Activated T-cell treated with anti-CD3 and anti-CD28 coated beads, Interleukin-2, amount 50 U/mL, for 24 hours (primary cell): ENCODE data around the gene CCDC102A.
A peak's percentile ranks its signal among the peaks of the same experiment; 100 is the strongest.
"Not testable (repeated sequence)": the region's sequence is repeated elsewhere in the genome, so short reads cannot be mapped to it uniquely, and the experiment has no call there.

Experiments
- DNase-seq: peaks from one replicate; pipeline ENCODE4 v3.0.0-alpha.2; 2020
- H3K27ac Mint-ChIP-seq: 2 replicates; pipeline ENCODE4 v1.8.0; 2020; ENCODE audit warnings: mild to moderate bottlenecking, mixed read lengths
- H3K27me3 Mint-ChIP-seq: 2 replicates; pipeline ENCODE4 v1.8.0; 2020; ENCODE audit warnings: mixed read lengths
- H3K36me3 Mint-ChIP-seq: 2 replicates; pipeline ENCODE4 v1.8.0; 2020; ENCODE audit warnings: low read depth, mixed read lengths
- H3K4me1 Mint-ChIP-seq: 2 replicates; pipeline ENCODE4 v1.8.0; 2020; ENCODE audit warnings: low read depth, mixed read lengths
- H3K4me3 Mint-ChIP-seq: 2 replicates; pipeline ENCODE4 v1.8.0; 2020; ENCODE audit warnings: mild to moderate bottlenecking, moderate library complexity, mixed read lengths
- H3K9me3 Mint-ChIP-seq: 2 replicates; pipeline ENCODE4 v1.8.0; 2020; ENCODE audit warnings: mixed read lengths

The CCDC102A gene

DNA sequence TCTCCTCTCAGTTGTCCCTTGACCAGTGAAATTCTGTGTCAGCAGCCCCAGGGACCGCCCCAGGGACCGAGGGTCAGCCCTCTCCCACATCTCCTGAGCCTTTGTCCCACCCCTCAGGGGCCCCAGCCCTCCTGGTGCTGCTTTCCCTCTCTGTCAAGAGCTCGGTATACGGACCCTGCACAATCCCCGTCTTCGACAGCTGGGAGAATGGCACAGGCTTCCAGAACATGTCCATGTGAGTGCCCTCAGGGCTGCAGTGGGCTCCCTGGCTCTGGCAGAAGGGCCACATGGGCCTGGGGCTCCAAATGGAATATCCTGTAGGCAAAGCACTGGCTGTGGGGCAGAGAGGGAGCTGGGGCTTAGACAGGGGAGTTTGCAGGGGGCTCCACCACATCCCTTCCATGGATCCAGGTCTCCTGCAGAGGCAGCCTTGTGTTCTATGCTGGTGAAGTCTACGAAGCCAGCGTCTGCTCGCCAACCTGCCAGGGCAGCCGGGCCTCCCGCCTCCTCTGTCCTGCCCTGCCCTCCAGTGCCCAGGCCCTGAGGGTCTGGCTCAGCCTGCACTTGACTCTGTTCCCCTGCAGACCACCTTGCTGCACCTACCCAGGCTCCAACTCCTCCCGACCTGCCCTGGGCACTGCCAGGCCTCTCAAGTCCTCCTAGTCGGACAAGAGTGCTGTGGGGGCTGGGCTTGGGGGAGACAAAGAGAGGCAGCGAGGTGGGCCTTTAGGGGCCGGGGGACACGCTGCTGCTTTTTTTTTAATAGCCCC lies 34.1 kb upstream of the CCDC102A start:
- H3K27ac Mint-ChIP-seq: no peak overlapping the region
- no peak for DNase-seq
- peaks cover 6% of the 10 kb centered on the region for H3K36me3 Mint-ChIP-seq
- no peak overlapping the region for H3K4me3 Mint-ChIP-seq
- peaks cover 3% of the 10 kb centered on the region for H3K9me3 Mint-ChIP-seq
- H3K27me3 Mint-ChIP-seq: no peaks in the 10 kb centered on the region
- peaks cover 17% of the 10 kb centered on the region for H3K4me1 Mint-ChIP-seq

DNA sequence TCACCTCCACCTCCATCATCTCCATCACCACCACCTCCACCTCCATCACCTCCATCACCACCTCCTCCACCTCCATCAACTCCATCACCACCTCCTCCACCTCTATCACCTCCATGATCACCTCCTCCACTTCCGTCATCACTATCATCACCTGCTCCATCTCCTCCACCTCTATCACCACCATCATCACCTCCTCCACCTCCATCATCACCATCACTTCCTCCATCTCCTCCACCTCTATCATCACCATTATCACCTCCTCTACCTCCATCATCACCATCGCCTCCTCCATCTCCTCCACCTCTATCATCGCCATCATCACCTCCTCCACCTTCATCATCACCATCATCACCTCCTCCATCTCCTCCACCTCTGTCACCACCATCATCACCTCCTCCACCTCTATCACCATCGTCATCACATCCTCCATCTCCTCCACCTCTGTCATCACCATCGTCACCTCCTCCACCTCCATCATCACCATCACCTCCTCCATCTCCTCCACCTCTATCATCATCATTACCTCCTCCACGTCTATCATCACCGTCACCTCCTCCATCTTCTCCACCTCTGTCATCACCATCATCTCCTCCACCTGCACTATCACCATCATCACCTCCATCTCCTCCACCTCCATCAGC lies 33.1 kb upstream of the CCDC102A start:
- H3K9me3 Mint-ChIP-seq: peaks cover 3% of the 10 kb centered on the region
- no peaks in the 10 kb centered on the region for H3K27me3 Mint-ChIP-seq
- H3K36me3 Mint-ChIP-seq: peaks cover 6% of the 10 kb centered on the region
- H3K4me1 Mint-ChIP-seq: peaks cover 21% of the 10 kb centered on the region
- no peak overlapping the region for H3K27ac Mint-ChIP-seq
- DNase-seq: no peak
- no peak overlapping the region for H3K4me3 Mint-ChIP-seq

DNA sequence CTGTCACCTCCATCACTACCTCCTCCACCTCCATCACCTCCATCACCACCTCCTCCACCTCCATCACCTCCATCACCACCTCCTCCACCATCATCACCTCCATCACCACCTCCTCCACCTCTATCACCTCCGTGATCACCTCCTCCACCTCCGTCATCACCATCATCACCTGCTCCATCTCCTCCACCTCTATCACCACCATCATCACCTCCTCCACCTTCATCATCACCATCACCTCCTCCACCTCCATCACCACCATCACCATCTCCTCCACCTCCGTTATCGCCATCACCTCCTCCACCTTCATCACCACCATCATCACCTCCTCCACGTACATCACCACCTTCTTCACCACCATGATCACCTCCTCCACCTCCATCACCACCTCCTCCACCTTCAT lies 32.4 kb upstream of the CCDC102A start:
- not testable (repeated sequence) for H3K9me3 Mint-ChIP-seq, H3K4me3 Mint-ChIP-seq, DNase-seq, H3K27me3 Mint-ChIP-seq, H3K27ac Mint-ChIP-seq, H3K36me3 Mint-ChIP-seq
- H3K4me1 Mint-ChIP-seq: peaks cover 17% of the 10 kb centered on the region

DNA sequence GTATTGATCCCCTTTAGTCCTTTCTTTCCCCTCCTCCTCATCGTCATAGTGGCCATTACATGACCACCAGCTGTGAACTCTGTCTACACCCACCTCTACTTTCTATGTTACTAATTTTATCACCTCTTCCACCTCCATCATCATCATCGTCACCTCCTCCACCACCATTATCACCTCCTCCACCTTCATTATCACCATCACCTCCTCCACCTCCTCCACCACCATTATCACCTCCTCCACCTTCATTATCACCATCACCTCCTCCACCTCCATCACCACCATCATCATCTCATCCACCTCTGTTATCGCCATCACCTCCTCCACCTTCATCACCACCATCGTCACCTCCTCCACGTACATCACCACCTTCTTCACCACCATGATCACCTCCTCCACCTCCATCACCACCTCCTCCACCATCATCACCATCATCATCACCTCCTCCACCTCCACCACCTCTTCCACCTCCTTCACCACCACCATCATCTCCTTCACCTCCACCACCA lies 31.9 kb upstream of the CCDC102A start:
- H3K36me3 Mint-ChIP-seq: peaks cover 8% of the 10 kb centered on the region
- no peak overlapping the region for H3K4me3 Mint-ChIP-seq

DNA sequence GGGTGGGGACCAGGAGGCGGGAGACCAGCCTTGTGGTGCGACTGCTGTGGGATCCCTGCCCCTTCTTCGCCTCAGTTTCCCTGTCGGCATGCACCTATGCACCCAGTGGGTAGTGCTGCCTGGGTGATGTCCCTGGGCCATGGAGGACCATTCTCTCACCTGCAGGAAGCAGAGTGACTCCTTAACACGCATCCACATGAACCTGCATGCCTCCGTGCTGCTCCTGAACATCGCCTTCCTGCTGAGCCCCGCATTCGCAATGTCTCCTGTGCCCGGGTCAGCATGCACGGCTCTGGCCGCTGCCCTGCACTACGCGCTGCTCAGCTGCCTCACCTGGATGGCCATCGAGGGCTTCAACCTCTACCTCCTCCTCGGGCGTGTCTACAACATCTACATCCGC lies 31.3 kb upstream of the CCDC102A start:
- Mint-ChIP-seq H3K27me3 (no peaks in the 10 kb centered on the region), H3K36me3 (peaks cover 8% of the 10 kb centered on the region), H3K4me3 (no peak overlapping the region), H3K9me3 (peaks cover 3% of the 10 kb centered on the region), H3K4me1 (peaks cover 6% of the 10 kb centered on the region), H3K27ac (no peak overlapping the region)
- DNase-seq: no peak

More for the DNA sequence above, 31.9 kb upstream of the CCDC102A start:
- H3K4me1 Mint-ChIP-seq: peaks cover 11% of the 10 kb centered on the region
- no peaks in the 10 kb centered on the region for H3K27me3 Mint-ChIP-seq
- no peak for DNase-seq
- no peak overlapping the region for H3K27ac Mint-ChIP-seq
- peaks cover 3% of the 10 kb centered on the region for H3K9me3 Mint-ChIP-seq

DNA sequence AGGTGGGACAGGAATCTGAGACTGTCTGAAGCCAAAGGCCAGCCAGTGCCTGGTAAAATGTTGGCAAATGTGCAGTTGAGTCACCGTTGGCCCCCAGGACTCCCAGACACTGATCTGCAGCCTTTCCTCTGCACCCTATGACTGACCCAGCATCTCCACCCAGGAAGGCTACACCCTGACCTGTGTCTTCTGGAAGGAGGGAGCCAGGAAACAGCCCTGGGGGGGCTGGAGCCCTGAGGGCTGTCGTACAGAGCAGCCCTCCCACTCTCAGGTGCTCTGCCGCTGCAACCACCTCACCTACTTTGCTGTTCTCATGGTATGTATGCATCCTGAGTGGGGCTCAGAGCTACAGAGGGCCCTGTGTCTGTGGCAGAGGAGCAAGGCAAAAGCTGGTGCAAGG lies 30.1 kb upstream of the CCDC102A start:
- Mint-ChIP-seq H3K4me3 (no peak overlapping the region), H3K36me3 (peaks cover 8% of the 10 kb centered on the region), H3K9me3 (peaks cover 3% of the 10 kb centered on the region), H3K4me1 (peaks cover 5% of the 10 kb centered on the region), H3K27ac (no peak overlapping the region), H3K27me3 (no peaks in the 10 kb centered on the region)
- DNase-seq: no peak

DNA sequence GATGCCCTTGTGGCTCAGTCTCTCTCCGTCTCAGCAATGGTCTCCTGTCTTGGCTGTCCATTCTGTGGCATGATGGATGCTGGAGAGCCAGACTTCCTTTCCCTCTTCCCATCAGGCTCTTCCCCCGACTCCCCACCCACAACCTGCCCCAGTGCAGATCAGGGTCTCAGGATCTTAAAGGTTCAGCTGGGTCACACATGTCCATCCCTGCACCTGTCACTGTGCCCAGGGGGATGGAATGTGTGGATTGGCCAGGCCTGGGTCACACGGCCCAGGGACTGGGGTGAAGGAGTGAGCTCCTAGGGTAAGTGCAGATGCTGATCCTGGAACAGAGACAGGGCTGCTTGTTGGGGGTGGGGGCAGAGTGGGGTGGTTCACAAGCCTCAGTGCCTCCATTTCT lies 29.1 kb upstream of the CCDC102A start:
- Mint-ChIP-seq H3K27ac (no peak overlapping the region), H3K9me3 (peaks cover 3% of the 10 kb centered on the region), H3K27me3 (no peaks in the 10 kb centered on the region), H3K36me3 (peaks cover 8% of the 10 kb centered on the region), H3K4me1 (peaks cover 5% of the 10 kb centered on the region), H3K4me3 (no peak overlapping the region)
- no peak for DNase-seq

DNA sequence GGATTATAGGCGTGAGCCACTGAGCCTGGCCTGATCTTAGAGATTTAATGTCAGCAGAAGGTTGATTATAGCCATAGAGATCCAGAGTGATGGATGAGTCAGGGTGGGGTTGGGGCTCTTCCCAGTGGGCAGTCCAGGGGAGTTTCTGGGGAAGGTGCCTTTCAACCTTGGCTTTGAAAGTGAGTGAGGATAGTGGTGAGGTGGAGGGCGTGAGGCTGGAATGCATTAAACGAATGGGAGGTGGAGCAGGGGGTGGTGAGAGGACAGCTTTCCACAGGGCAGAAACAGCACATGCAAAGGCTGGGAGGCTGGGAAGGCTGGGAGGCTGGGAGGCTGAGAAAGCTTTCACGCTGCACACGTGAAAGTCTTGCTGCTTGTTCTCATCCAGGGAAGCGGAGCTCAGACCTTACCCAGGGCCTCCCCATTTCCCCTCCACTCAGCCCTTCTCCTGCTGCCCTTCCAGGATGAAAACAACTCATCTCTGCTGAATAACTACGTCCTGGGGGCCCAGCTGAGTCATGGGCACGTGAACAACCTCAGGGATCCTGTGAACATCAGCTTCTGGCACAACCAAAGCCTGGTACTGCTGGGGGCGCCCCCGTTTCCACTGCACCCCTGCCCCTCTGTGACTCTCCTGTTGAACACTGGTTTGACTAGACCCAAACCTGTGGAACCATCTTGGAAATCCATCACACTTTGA lies 28.4 kb upstream of the CCDC102A start:
- no peak overlapping the region for H3K4me3 Mint-ChIP-seq
- peak overlapping the region; percentile 12 for H3K27ac Mint-ChIP-seq
- H3K27me3 Mint-ChIP-seq: no peaks in the 10 kb centered on the region

DNA sequence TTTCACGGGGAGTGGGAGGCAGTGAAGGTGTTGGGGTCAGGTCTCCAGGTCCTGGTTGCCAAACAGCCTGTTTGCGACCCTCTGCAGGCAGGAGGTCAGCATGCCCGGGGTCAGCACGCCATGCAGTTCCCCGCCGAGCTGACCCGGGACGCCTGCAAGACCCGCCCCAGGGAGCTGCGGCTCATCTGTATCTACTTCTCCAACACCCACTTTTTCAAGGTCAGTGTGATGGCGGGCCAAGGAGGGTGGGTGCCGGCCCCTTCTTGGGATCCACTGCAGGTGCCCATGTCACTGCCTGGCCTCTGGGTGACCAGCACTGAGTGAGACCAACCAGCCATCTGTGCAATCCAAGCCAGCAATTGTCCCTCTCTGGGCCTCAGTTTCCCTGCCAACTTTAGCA lies 27.4 kb upstream of the CCDC102A start:
- Mint-ChIP-seq H3K4me1 (peaks cover 5% of the 10 kb centered on the region), H3K36me3 (peaks cover 2% of the 10 kb centered on the region), H3K9me3 (peaks cover 3% of the 10 kb centered on the region), H3K4me3 (no peak overlapping the region), H3K27me3 (no peaks in the 10 kb centered on the region), H3K27ac (peak overlapping the region; percentile 52)
- DNase-seq: no peak

More for the DNA sequence above, 28.4 kb upstream of the CCDC102A start:
- DNase-seq: no peak
- peaks cover 6% of the 10 kb centered on the region for H3K9me3 Mint-ChIP-seq
- peaks cover 4% of the 10 kb centered on the region for H3K36me3 Mint-ChIP-seq
- H3K4me1 Mint-ChIP-seq: peaks cover 5% of the 10 kb centered on the region

DNA sequence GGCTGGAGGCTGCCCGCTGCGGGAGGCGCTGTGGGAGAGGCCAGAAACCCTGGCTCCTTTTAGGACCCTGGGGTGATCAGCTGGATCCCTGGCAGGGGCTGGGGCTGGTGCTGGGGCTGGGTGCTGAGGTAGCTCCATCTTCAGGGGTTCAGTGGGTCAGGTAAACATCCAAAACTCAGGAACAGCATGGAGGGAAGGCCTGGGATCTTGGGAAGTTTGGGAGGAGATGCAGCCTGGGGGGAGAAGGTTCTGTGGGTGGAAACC lies 27.0 kb upstream of the CCDC102A start:
- H3K27ac Mint-ChIP-seq: no peak overlapping the region
- H3K36me3 Mint-ChIP-seq: peaks cover 2% of the 10 kb centered on the region
- DNase-seq: no peak
- H3K27me3 Mint-ChIP-seq: no peaks in the 10 kb centered on the region
- no peak overlapping the region for H3K4me3 Mint-ChIP-seq
- H3K9me3 Mint-ChIP-seq: peaks cover 3% of the 10 kb centered on the region
- H3K4me1 Mint-ChIP-seq: peaks cover 5% of the 10 kb centered on the region

DNA sequence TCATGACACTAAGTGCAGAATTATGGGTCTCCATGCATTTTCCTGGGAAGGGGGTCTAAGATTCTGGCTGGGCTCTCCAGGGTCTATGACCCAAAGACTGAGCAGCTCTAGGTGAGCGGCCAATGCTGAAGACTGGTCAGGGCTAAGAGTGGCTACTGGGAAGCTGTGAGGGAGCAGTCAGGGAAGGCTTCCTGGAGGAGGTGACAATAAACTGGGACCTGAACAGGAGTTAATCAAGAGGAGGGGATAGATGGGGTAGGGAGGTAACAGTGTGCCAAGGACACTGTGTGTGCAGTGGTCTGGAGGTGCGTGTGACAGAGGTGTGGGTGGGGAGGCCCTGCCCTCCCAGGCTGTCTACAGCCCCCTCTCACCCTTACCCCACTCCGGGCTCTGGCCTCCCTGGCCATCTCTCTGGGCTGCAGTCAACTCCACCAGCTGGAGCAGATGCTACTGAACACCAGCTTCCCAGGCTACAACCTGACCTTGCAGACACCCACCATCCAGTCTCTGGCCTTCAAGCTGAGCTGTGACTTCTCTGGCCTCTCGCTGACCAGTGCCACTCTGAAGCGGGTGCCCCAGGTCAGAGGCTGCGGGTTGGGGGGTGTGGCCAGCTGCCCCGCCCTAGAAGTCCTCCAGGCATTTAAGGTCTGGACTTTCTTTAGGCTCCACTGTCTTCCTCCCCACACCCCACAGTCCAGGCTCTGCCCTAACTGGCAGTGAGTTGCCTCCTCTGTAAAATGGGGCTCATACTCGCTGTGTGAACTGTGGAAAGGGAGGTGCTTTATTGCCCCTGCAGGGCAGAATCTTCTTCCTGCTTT lies 26.5 kb upstream of the CCDC102A start:
- Mint-ChIP-seq H3K4me3 (no peak overlapping the region), H3K9me3 (peaks cover 3% of the 10 kb centered on the region), H3K27ac (no peak overlapping the region), H3K36me3 (peaks cover 2% of the 10 kb centered on the region), H3K27me3 (no peaks in the 10 kb centered on the region), H3K4me1 (peaks cover 5% of the 10 kb centered on the region)
- no peak for DNase-seq

DNA sequence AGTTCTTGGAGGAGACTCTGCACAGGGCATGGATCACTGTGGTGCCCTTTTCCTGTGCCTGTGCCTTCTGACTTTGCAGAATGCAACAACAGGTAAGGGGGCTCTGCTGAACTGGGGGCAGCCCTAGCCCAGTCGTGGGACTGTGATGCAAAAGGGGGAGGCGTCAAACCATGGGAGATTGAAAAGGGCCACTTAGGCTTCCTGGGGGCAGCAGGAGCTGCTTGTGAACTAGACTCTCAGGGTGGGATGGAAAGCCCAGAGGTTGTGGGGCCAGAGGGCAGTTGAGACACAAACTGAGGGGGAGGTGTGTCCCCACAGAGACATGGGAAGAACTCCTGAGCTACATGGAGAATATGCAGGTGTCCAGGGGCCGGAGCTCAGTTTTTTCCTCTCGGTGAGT lies 25.7 kb upstream of the CCDC102A start:
- DNase-seq: no peak
- Mint-ChIP-seq H3K36me3 (peaks cover 2% of the 10 kb centered on the region), H3K27ac (no peak overlapping the region), H3K4me3 (no peak overlapping the region), H3K4me1 (peaks cover 8% of the 10 kb centered on the region), H3K9me3 (peaks cover 3% of the 10 kb centered on the region), H3K27me3 (no peaks in the 10 kb centered on the region)

DNA sequence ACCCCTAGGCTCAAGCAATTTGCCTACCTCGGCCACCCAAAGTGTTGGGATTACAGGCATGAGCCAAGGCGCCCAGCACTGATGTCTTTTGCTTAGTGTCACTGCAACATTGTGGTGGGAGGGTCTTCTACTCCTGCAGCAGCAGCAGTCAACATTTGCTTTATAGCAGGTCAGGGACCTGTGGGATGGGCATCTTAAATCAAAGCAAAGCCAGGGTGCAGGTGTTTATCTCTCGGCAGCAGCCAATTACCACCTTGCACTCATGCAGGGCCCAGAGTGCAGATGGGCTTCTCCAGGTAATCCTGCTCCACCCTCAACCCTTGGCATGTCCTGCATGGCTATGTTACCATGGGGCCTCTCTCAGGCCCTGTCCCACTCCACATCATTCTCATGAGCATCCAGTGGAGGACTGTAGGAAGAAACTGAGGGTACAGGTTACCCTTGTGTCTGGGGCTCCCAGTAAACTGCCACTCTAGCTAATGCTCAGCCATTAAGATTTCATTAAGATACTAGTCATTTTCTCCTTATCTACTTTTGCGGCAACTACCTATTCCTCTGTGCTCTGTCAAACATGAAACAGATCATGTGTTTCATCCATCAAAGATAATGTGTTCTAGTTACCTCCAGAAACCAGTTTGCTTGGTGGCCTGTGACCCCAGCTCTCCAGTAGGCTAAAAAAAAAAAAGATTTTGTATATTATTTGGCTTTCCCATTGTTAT lies 22.9 kb upstream of the CCDC102A start:
- DNase-seq: no peak
- peaks cover 8% of the 10 kb centered on the region for H3K9me3 Mint-ChIP-seq
- H3K36me3 Mint-ChIP-seq: peaks cover 2% of the 10 kb centered on the region

More for the DNA sequence above, 22.9 kb upstream of the CCDC102A start:
- Mint-ChIP-seq H3K4me1 (peaks cover 15% of the 10 kb centered on the region), H3K27ac (no peak overlapping the region), H3K27me3 (no peaks in the 10 kb centered on the region), H3K4me3 (no peak overlapping the region)
